ENCODE measurements around the gene MRPS18A.
"Not testable (repeated sequence)": the region's sequence is repeated elsewhere in the genome, so short reads cannot be mapped to it uniquely, and the experiment has no call there.

MRPS18A gene

GRCh38 chr6:43702534-43703440 is 15.2 kb upstream of the MRPS18A start:
- Mint-ChIP-seq H3K9me3 (no peaks in the 10 kb centered on the region), H3K27me3 (peaks cover 83% of the 10 kb centered on the region), H3K27ac (ENCODE audit: low read depth) (no peak overlapping the region), H3K36me3 (ENCODE audit: insufficient read depth) (peaks cover 2% of the 10 kb centered on the region), H3K4me3 (no peak overlapping the region), H3K4me1 (peaks cover 7% of the 10 kb centered on the region)
- ATAC-seq (replicated peaks; ENCODE audit: extremely low read depth, poor library complexity, severe bottlenecking) (no peak), DNase-seq (ENCODE audit: low spot score in 2 of 2) (no peak)

GRCh38 chr6:43702171-43702533 is 14.6 kb upstream of the MRPS18A start:
- Mint-ChIP-seq H3K27ac (ENCODE audit: low read depth) (no peak overlapping the region), H3K4me3 (no peak overlapping the region), H3K4me1 (peaks cover 7% of the 10 kb centered on the region), H3K27me3 (peaks cover 80% of the 10 kb centered on the region), H3K9me3 (no peaks in the 10 kb centered on the region), H3K36me3 (ENCODE audit: insufficient read depth) (peaks cover 2% of the 10 kb centered on the region)
- no peak for ATAC-seq (replicated peaks; ENCODE audit: extremely low read depth, poor library complexity, severe bottlenecking)
- no peak for DNase-seq (ENCODE audit: low spot score in 2 of 2)

- peaks cover 69% of the 10 kb centered on the region for H3K27me3 Mint-ChIP-seq
- not testable (repeated sequence) for H3K36me3 Mint-ChIP-seq (ENCODE audit: insufficient read depth); ATAC-seq (replicated peaks; ENCODE audit: extremely low read depth, poor library complexity, severe bottlenecking); DNase-seq (ENCODE audit: low spot score in 2 of 2); H3K9me3 Mint-ChIP-seq; H3K4me3 Mint-ChIP-seq; H3K27ac Mint-ChIP-seq (ENCODE audit: low read depth); H3K4me1 Mint-ChIP-seq
Measured at GRCh38 chr6:43700939-43701560, 13.5 kb upstream of the MRPS18A start.

GRCh38 chr6:43699564-43700186 is 12.1 kb upstream of the MRPS18A start:
- ATAC-seq (replicated peaks; ENCODE audit: extremely low read depth, poor library complexity, severe bottlenecking) (no peak), DNase-seq (ENCODE audit: low spot score in 2 of 2) (no peak)
- no peak overlapping the region for H3K4me3 Mint-ChIP-seq
- peaks cover 2% of the 10 kb centered on the region for H3K36me3 Mint-ChIP-seq (ENCODE audit: insufficient read depth)
- H3K4me1 Mint-ChIP-seq: no peaks in the 10 kb centered on the region
- H3K27me3 Mint-ChIP-seq: peaks cover 65% of the 10 kb centered on the region
- H3K9me3 Mint-ChIP-seq: no peaks in the 10 kb centered on the region
- no peak overlapping the region for H3K27ac Mint-ChIP-seq (ENCODE audit: low read depth)

GRCh38 chr6:43698584-43699349 is 11.2 kb upstream of the MRPS18A start:
- H3K27me3 Mint-ChIP-seq: peaks cover 67% of the 10 kb centered on the region
- ATAC-seq (replicated peaks; ENCODE audit: extremely low read depth, poor library complexity, severe bottlenecking): no peak
- H3K36me3 Mint-ChIP-seq (ENCODE audit: insufficient read depth): peaks cover 2% of the 10 kb centered on the region
- no peaks in the 10 kb centered on the region for H3K4me1 Mint-ChIP-seq
- no peak overlapping the region for H3K27ac Mint-ChIP-seq (ENCODE audit: low read depth)
- no peak overlapping the region for H3K4me3 Mint-ChIP-seq
- H3K9me3 Mint-ChIP-seq: no peaks in the 10 kb centered on the region
- no peak for DNase-seq (ENCODE audit: low spot score in 2 of 2)

GRCh38 chr6:43697421-43697820 is 9.8 kb upstream of the MRPS18A start:
- no peak for ATAC-seq (replicated peaks; ENCODE audit: extremely low read depth, poor library complexity, severe bottlenecking)
- Mint-ChIP-seq H3K9me3 (no peaks in the 10 kb centered on the region), H3K4me3 (no peak overlapping the region), H3K27me3 (peaks cover 61% of the 10 kb centered on the region), H3K4me1 (no peaks in the 10 kb centered on the region), H3K27ac (ENCODE audit: low read depth) (no peak overlapping the region), H3K36me3 (ENCODE audit: insufficient read depth) (peaks cover 1% of the 10 kb centered on the region)
- DNase-seq (ENCODE audit: low spot score in 2 of 2): no peak

GRCh38 chr6:43695967-43696291 is 8.3 kb upstream of the MRPS18A start:
- H3K27ac Mint-ChIP-seq (ENCODE audit: low read depth): no peak overlapping the region
- no peak for ATAC-seq (replicated peaks; ENCODE audit: extremely low read depth, poor library complexity, severe bottlenecking)

GRCh38 chr6:43695215-43695966 is 7.8 kb upstream of the MRPS18A start:
- Mint-ChIP-seq H3K4me3 (no peak overlapping the region), H3K27me3 (peaks cover 44% of the 10 kb centered on the region), H3K36me3 (ENCODE audit: insufficient read depth) (no peaks in the 10 kb centered on the region), H3K9me3 (no peaks in the 10 kb centered on the region), H3K27ac (ENCODE audit: low read depth) (no peak overlapping the region), H3K4me1 (no peaks in the 10 kb centered on the region)
- DNase-seq (ENCODE audit: low spot score in 2 of 2) (no peak), ATAC-seq (replicated peaks; ENCODE audit: extremely low read depth, poor library complexity, severe bottlenecking) (no peak)

More at GRCh38 chr6:43695967-43696291, 8.3 kb upstream of the MRPS18A start:
- no peak overlapping the region for H3K4me3 Mint-ChIP-seq
- DNase-seq (ENCODE audit: low spot score in 2 of 2): no peak
- no peaks in the 10 kb centered on the region for H3K36me3 Mint-ChIP-seq (ENCODE audit: insufficient read depth)
- no peaks in the 10 kb centered on the region for H3K4me1 Mint-ChIP-seq
- H3K9me3 Mint-ChIP-seq: no peaks in the 10 kb centered on the region
- H3K27me3 Mint-ChIP-seq: peaks cover 46% of the 10 kb centered on the region

- Mint-ChIP-seq H3K4me3 (no peak overlapping the region), H3K36me3 (ENCODE audit: insufficient read depth) (peaks cover 3% of the 10 kb centered on the region), H3K27ac (ENCODE audit: low read depth) (no peak overlapping the region), H3K27me3 (peaks cover 3% of the 10 kb centered on the region), H3K9me3 (no peaks in the 10 kb centered on the region), H3K4me1 (peaks cover 25% of the 10 kb centered on the region)
- ATAC-seq (replicated peaks; ENCODE audit: extremely low read depth, poor library complexity, severe bottlenecking) (no peak), DNase-seq (ENCODE audit: low spot score in 2 of 2) (no peak)
Measured at GRCh38 chr6:43689421-43689820, 1.8 kb upstream of the MRPS18A start.

GRCh38 chr6:43687079-43687436 is 533 bp downstream of the MRPS18A start:
- peaks cover 46% of the 10 kb centered on the region for H3K4me1 Mint-ChIP-seq
- H3K27me3 Mint-ChIP-seq: no peaks in the 10 kb centered on the region

GRCh38 chr6:43683708-43684455 is 3.7 kb downstream of the MRPS18A start:
- H3K27me3 Mint-ChIP-seq: no peaks in the 10 kb centered on the region
- no peak overlapping the region for H3K27ac Mint-ChIP-seq (ENCODE audit: low read depth)
- DNase-seq (ENCODE audit: low spot score in 2 of 2) (no peak), ATAC-seq (replicated peaks; ENCODE audit: extremely low read depth, poor library complexity, severe bottlenecking) (no peak)
- H3K4me1 Mint-ChIP-seq: peaks cover 55% of the 10 kb centered on the region
- H3K4me3 Mint-ChIP-seq: no peak overlapping the region
- peaks cover 23% of the 10 kb centered on the region for H3K36me3 Mint-ChIP-seq (ENCODE audit: insufficient read depth)
- no peaks in the 10 kb centered on the region for H3K9me3 Mint-ChIP-seq

More at GRCh38 chr6:43687079-43687436, 533 bp downstream of the MRPS18A start:
- Mint-ChIP-seq H3K36me3 (ENCODE audit: insufficient read depth) (peaks cover 10% of the 10 kb centered on the region), H3K4me3 (peak overlapping the region; percentile 97), H3K9me3 (no peaks in the 10 kb centered on the region), H3K27ac (ENCODE audit: low read depth) (peak overlapping the region; percentile 95)
- DNase-seq (ENCODE audit: low spot score in 2 of 2) (no peak), ATAC-seq (replicated peaks; ENCODE audit: extremely low read depth, poor library complexity, severe bottlenecking) (no peak)
